ENCODE measurements around the gene APOBR.
"Not testable (repeated sequence)": the region's sequence is repeated elsewhere in the genome, so short reads cannot be mapped to it uniquely, and the experiment has no call there.

APOBR gene

GRCh38 chr16:28494121-28494851 lies at the start of gene APOBR:
APOBR (plus strand) TSS chr16:28494643; CDS start chr16:28494682, 39 bp downstream.
- Histone ChIP-seq H3K36me3 (ENCODE audit: control insufficient read depth, low read length) (peaks cover under 1% of the 10 kb centered on the region; the same call in 1 of the 2 replicates), H3K27me3 (ENCODE audit: control insufficient read depth, low read length) (no peaks in the 10 kb centered on the region), H4K20me1 (ENCODE audit: control insufficient read depth, insufficient read depth, low read depth, low read length) (no peaks in the 10 kb centered on the region), H3K4me3 (ENCODE audit: low read length) (peak within 1 kb of the TSS; percentile 70), H3K4me2 (ENCODE audit: low read length) (peak within 1 kb of the TSS; percentile 89), H3K79me2 (ENCODE audit: control insufficient read depth, low read length) (peaks cover 12% of the 10 kb centered on the region), H3K9me3 (ENCODE audit: control insufficient read depth, insufficient read depth, low read length) (no peaks in the 10 kb centered on the region), H3K4me1 (ENCODE audit: control insufficient read depth, low read length) (peaks cover 27% of the 10 kb centered on the region), H3F3A (ENCODE audit: control insufficient read depth, insufficient read depth) (no peaks in the 10 kb centered on the region), H3K9me2 (replicated peaks; ENCODE audit: control insufficient read depth, low read length) (no peaks in the 10 kb centered on the region), H3K27ac (ENCODE audit: low read depth, low read length) (peak within 1 kb of the TSS; percentile 72)
- TF ChIP-seq EZH2phosphoT487 (IDR thresholded peaks at IDR 0.05; ENCODE audit: borderline replicate concordance, low read length) = no peak

DNA sequence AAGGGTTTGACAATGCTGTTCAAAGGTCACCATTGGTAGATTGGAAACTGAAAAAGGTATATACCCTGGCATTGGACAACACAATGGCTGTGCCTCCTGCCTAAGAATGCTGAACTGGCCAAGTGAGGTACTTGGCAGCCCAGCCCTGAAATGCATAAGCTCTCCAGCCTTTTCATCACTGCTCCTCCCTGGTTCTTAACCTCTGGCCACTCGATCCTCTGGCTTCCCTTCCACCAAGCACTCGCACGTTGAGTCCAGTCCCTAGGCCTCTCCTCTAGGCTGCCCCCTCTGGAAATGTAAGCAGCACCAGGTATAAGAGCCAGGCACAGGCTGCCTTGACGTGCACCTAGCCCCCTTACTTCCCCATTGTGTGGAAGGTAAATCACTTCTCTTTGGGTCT lies 48.1 kb upstream of the APOBR start:
- not testable (repeated sequence) for H4K20me1 ChIP-seq (ENCODE audit: control insufficient read depth, insufficient read depth, low read depth, low read length); H3K4me1 ChIP-seq (ENCODE audit: control insufficient read depth, low read length); H3K27ac ChIP-seq (ENCODE audit: low read depth, low read length); H3K36me3 ChIP-seq (ENCODE audit: control insufficient read depth, low read length); H3K27me3 ChIP-seq (ENCODE audit: control insufficient read depth, low read length); H3K79me2 ChIP-seq (ENCODE audit: control insufficient read depth, low read length); H3F3A ChIP-seq (ENCODE audit: control insufficient read depth, insufficient read depth); H3K9me2 ChIP-seq (replicated peaks; ENCODE audit: control insufficient read depth, low read length); H3K4me2 ChIP-seq (ENCODE audit: low read length); H3K9me3 ChIP-seq (ENCODE audit: control insufficient read depth, insufficient read depth, low read length); H3K4me3 ChIP-seq (ENCODE audit: low read length)

DNA sequence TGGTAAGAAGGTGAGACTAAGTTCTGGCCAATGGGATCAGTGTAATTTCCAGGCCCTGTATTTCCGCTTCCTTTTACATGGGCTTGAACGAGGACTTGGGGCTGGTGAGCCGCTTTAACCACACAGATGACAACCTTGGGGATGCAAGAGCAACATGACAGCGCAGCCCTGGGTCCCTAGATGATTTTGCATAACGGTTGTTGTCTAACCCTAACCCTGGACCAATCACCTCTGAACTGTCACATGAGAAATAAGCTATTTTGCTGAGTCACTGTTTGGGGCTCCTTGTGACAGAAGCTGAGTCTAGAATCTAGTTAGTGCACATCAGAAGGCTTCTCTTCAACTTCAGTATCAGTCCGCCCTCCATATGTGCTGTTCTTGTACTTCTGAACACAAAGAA lies 47.4 kb upstream of the APOBR start:
- H3K9me2 ChIP-seq (replicated peaks; ENCODE audit: control insufficient read depth, low read length); H4K20me1 ChIP-seq (ENCODE audit: control insufficient read depth, insufficient read depth, low read depth, low read length); H3K79me2 ChIP-seq (ENCODE audit: control insufficient read depth, low read length); H3K27me3 ChIP-seq (ENCODE audit: control insufficient read depth, low read length); H3K27ac ChIP-seq (ENCODE audit: low read depth, low read length); H3K9me3 ChIP-seq (ENCODE audit: control insufficient read depth, insufficient read depth, low read length); H3K4me3 ChIP-seq (ENCODE audit: low read length); H3K4me2 ChIP-seq (ENCODE audit: low read length); H3F3A ChIP-seq (ENCODE audit: control insufficient read depth, insufficient read depth); H3K36me3 ChIP-seq (ENCODE audit: control insufficient read depth, low read length); H3K4me1 ChIP-seq (ENCODE audit: control insufficient read depth, low read length): not testable (repeated sequence)

DNA sequence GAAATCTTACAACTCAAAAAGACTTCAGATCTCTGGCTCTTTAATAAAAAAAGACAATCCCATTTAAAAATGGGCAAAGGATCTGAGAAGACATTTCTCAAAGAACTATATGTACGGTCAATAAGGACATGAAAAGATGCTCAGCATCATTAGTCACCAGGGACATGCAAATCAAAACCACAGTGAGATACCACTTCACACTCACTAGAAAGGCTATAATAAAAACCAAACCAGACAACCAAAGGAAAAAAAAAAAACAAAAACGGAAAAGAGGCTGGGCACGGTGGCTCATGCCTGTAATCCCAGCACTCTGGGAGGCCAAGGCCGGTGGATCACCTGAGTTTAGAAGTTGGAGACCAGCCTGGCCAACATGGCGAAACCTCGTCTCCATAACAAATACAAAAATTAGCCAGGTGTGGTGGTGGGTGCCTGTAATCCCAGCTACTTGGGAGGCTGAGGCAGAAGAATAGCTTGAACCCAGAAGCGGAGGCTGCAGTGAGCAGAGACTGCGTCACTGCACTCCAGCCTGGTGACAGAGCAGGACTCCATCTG lies 20.7 kb upstream of the APOBR start:
- Histone ChIP-seq H3F3A (ENCODE audit: control insufficient read depth, insufficient read depth) (no peaks in the 10 kb centered on the region), H3K9me2 (replicated peaks; ENCODE audit: control insufficient read depth, low read length) (no peaks in the 10 kb centered on the region), H3K4me1 (ENCODE audit: control insufficient read depth, low read length) (peaks cover 10% of the 10 kb centered on the region), H3K79me2 (ENCODE audit: control insufficient read depth, low read length) (no peaks in the 10 kb centered on the region), H3K4me3 (ENCODE audit: low read length) (no peak overlapping the region), H3K27ac (ENCODE audit: low read depth, low read length) (no peak overlapping the region), H3K9me3 (ENCODE audit: control insufficient read depth, insufficient read depth, low read length) (no peaks in the 10 kb centered on the region), H3K27me3 (ENCODE audit: control insufficient read depth, low read length) (no peaks in the 10 kb centered on the region), H3K36me3 (ENCODE audit: control insufficient read depth, low read length) (peaks cover 5% of the 10 kb centered on the region; the same call in 1 of the 2 replicates), H3K4me2 (ENCODE audit: low read length) (peak overlapping the region; percentile 24), H4K20me1 (ENCODE audit: control insufficient read depth, insufficient read depth, low read depth, low read length) (no peaks in the 10 kb centered on the region)
- TF ChIP-seq, protein P1, sequence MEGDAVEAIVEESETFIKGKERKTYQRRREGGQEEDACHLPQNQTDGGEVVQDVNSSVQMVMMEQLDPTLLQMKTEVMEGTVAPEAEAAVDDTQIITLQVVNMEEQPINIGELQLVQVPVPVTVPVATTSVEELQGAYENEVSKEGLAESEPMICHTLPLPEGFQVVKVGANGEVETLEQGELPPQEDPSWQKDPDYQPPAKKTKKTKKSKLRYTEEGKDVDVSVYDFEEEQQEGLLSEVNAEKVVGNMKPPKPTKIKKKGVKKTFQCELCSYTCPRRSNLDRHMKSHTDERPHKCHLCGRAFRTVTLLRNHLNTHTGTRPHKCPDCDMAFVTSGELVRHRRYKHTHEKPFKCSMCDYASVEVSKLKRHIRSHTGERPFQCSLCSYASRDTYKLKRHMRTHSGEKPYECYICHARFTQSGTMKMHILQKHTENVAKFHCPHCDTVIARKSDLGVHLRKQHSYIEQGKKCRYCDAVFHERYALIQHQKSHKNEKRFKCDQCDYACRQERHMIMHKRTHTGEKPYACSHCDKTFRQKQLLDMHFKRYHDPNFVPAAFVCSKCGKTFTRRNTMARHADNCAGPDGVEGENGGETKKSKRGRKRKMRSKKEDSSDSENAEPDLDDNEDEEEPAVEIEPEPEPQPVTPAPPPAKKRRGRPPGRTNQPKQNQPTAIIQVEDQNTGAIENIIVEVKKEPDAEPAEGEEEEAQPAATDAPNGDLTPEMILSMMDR (IDR thresholded peaks at IDR 0.05; ENCODE audit: low read depth, low read length, poor library complexity, severe bottlenecking) = no peak
- TF ChIP-seq EZH2phosphoT487 (IDR thresholded peaks at IDR 0.05; ENCODE audit: borderline replicate concordance, low read length) = no peak

DNA sequence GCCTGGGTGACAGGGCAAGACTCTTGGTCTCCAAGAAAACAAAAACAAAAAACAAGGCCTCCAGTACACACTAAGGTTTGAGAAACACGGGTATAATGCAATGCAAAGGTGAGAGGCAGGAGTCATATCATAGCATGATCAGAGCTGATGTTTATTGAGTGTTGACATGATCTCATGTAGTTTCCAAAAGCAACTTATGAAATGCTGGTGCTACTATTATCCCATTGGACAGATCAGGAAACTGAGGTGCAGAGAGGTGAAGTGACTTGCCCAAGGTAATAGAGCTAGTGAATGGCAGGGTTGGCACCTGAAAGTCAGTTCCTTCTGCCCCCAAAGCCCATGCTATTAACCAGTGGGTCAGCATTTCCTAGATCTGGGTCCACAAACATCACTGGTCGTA lies 19.2 kb upstream of the APOBR start:
- peaks cover 5% of the 10 kb centered on the region; the same call in 1 of the 2 replicates for H3K36me3 ChIP-seq (ENCODE audit: control insufficient read depth, low read length)
- H3K4me1 ChIP-seq (ENCODE audit: control insufficient read depth, low read length) = peaks cover 10% of the 10 kb centered on the region
- no peaks in the 10 kb centered on the region for H3K9me2 ChIP-seq (replicated peaks; ENCODE audit: control insufficient read depth, low read length)
- TF ChIP-seq, protein P1 (IDR thresholded peaks at IDR 0.05; ENCODE audit: low read depth, low read length, poor library complexity, severe bottlenecking) = no peak
- TF ChIP-seq EZH2phosphoT487 (IDR thresholded peaks at IDR 0.05; ENCODE audit: borderline replicate concordance, low read length) = no peak
- no peaks in the 10 kb centered on the region for H3K27me3 ChIP-seq (ENCODE audit: control insufficient read depth, low read length)
- no peaks in the 10 kb centered on the region for H3F3A ChIP-seq (ENCODE audit: control insufficient read depth, insufficient read depth)
- H3K4me2 ChIP-seq (ENCODE audit: low read length) = no peak overlapping the region
- H3K9me3 ChIP-seq (ENCODE audit: control insufficient read depth, insufficient read depth, low read length) = no peaks in the 10 kb centered on the region
- no peak overlapping the region for H3K27ac ChIP-seq (ENCODE audit: low read depth, low read length)
- H3K4me3 ChIP-seq (ENCODE audit: low read length) = no peak overlapping the region
- H3K79me2 ChIP-seq (ENCODE audit: control insufficient read depth, low read length) = no peaks in the 10 kb centered on the region
- H4K20me1 ChIP-seq (ENCODE audit: control insufficient read depth, insufficient read depth, low read depth, low read length) = no peaks in the 10 kb centered on the region
